Measurements from ENCODE around the gene FGD3.

FGD3 gene

DNA sequence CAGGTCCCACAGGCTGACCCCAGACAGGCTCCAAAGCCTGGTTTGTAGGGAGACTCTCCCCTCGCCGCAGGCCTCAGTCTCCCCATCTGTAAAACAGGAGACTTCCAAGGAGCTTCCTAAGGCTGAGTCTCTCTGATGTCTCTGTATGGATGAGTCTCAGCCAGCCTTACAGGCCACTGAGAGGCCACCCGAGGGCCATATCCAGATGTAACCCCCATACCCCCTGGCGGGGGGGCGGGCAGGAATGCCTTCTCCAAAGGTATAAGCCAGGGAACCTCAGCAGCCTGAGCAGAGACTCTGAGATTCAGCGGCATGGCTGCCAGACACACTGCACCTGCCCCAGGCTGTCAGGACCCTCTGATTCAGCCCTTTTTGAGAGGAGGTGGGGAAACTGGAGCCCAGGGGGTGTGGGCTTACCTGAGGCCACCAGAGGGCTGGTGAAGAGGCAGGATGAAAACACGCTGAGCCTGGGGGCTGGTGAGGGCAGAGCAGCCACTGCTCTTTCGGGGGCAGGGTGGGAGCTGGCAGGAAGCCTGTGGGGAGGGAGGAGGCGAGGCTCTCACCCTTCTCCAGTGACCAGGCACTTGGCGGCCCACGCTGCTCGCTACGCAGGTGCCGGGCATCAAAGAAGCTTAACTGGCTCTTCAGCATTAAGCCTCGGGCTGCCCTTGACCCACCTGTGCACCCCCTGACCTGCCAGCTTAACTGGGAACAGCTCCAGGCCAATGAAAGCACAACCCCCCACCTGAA lies 105.6 kb downstream of the FGD3 start:
- no peak for DNase-seq (ENCODE audit: low read depth)

- no peak for DNase-seq (ENCODE audit: low read depth)
These were observed 106.5 kb downstream of the FGD3 start for GRCh38 chr9:93053781-93054331.

DNA sequence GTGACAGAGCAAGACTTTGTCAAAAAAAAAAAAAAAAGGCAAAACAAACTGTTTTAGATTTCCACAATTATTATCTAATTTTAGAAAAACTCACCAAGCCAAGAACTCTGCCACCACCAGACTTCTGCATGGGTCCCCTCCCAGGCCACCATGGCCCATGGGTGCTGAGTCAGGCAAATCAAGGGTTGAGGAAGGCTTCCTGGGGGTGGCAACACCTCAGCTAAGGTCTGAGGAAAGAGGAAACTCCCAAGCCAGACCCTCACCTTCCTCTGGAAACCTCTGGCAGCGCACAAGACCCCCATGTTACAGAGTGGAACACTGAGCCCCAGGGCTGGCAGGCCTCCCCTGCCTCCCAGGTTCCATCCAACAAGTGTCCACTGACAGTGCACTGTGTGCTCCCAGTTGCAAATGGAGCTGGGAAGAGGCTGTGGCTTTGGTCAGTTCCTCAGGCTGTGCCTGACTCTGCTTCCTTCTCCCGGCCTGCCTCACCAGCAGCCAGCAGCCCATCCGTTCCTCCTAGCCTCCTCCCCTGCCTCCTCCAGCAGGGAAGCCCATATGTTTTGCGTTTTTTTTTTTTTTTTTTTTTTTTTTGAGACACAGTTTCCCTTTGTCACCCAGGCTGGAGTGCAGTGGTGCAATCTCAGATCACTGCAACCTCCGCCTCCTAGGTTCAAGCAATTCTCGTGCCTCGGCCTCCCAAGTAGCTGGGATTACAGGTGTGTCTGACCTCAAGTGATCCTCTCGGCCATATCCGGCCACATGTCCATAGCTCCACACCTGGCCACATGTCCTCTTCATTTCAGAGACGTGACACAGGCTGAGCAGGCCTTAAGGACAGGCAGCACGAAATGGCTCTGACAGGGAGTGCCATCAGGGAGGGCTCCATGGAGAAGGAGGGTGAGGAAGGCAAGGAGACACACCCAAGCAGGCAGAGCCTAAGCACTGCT lies 107.7 kb downstream of the FGD3 start:
- DNase-seq (ENCODE audit: low read depth), result no peak

DNA sequence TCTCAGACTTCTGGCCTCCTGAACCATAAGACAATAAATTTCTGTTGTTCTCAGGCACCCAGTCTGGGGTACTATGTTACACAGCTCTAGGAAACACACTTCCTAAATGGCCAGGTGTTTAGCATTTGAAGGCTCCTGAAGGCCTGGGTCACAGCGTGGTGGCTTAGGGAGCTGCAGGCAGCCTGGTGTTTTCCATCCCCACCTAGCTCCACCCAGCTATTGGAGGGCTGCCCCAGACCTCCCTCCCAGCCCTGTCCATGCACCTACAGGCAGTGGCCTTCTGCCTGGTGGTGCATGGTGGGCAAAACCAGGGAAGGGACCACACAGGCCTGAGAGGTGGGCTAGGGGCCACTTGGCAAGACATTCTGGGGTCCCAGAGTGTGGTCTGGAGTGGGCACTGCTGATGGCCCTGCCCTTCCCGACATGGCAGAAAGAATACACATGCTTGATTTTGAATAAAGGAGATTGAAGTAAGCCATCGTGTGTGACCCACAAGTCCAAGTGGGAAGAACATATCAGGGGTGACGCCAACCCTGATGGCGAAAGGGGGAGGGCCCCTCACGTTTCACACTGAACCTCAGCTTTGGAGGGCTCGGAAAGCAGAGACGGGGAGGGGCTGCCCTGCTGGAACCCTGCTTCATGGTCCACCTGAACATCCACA lies 109.8 kb downstream of the FGD3 start:
- no peak for DNase-seq (ENCODE audit: low read depth)

- DNase-seq (ENCODE audit: low read depth), result no peak
These were observed 110.5 kb downstream of the FGD3 start for GRCh38 chr9:93057703-93058354.

DNA sequence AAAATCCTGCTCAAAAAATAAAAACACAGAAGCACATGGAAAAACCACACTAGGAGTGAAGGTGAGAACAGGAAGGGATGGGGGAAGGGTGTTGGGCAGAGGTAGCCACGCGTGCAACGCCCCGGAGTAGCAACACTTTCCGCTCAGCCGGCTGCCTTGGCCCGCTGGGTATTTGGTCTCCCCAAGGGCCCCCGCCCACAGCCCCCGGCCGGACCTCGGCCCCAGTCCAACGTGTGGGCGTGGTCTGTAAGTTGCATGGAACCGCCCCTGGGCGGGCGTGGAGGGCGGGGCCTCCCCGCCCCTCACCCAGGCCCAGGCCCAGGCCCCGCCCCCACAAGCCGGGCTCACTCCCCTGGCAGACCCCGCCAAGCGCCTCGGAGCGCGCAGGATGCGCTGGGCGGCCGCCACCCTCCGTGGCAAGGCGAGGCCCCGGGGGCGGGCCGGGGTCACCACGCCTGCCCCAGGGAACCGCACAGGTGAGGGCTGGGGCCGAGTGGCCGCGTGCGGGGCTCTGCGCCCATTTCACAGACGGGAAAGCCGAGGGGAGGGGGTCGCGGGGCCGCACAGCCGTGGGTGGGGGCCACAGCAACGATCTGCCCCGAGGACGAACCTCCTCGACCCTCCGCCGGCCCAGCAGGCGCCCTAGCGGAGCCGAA lies 111.2 kb downstream of the FGD3 start, which contains the start of gene SUSD3:
Gene SUSD3 (plus strand): TSS at position 347 of the 656 bp plus-strand sequence. CDS start 42 bp downstream, at position 389.
- peak; percentile 60 for DNase-seq (ENCODE audit: low read depth)

GRCh38 chr9:93059011-93059714 lies 111.8 kb downstream of the FGD3 start:
- peak; percentile 44 for DNase-seq (ENCODE audit: low read depth)

GRCh38 chr9:93059715-93060578 lies 112.6 kb downstream of the FGD3 start:
- DNase-seq (ENCODE audit: low read depth), result no peak

GRCh38 chr9:93060746-93061259 lies 113.5 kb downstream of the FGD3 start:
- no peak for DNase-seq (ENCODE audit: low read depth)

- no peak for DNase-seq (ENCODE audit: low read depth)
These were observed 114.0 kb downstream of the FGD3 start for GRCh38 chr9:93061260-93061751.

- DNase-seq (ENCODE audit: low read depth), result no peak
These were observed 114.8 kb downstream of the FGD3 start for GRCh38 chr9:93061791-93062763.

GRCh38 chr9:93064392-93065134 lies 117.2 kb downstream of the FGD3 start:
- DNase-seq (ENCODE audit: low read depth), result peak; percentile 56

DNA sequence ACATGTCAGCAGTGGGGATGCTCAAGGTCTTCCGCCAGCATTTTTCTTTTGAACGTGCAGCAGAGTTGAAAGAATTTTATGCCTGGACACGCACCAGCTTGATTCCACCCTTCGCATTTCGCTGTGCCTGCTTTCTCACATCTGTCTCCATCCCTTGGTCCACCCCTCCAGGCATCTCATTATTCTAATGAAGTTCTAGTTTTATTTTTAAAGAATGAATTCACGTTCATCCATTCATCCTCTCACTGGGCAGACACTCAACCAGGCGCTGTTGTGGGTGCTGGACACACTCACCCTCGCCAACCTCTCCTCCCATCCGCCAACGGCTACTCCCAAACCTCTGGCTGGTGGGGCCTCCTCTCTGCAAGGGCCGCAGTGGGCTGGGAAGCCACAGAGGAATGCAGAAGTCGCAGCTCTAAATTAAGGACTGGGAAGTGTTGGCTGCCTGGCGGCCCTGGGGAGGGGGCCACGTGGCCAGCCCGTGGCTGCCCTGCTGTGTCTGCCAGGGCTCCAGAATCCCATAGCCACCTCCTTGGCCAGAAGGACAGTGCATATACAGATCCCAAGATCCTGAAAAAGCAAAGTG lies 117.9 kb downstream of the FGD3 start:
- no peak for DNase-seq (ENCODE audit: low read depth)

GRCh38 chr9:93066978-93067603 lies 119.8 kb downstream of the FGD3 start:
- DNase-seq (ENCODE audit: low read depth), result no peak

- no peak for DNase-seq (ENCODE audit: low read depth)
These were observed 121.6 kb downstream of the FGD3 start for GRCh38 chr9:93068956-93069355.

DNA sequence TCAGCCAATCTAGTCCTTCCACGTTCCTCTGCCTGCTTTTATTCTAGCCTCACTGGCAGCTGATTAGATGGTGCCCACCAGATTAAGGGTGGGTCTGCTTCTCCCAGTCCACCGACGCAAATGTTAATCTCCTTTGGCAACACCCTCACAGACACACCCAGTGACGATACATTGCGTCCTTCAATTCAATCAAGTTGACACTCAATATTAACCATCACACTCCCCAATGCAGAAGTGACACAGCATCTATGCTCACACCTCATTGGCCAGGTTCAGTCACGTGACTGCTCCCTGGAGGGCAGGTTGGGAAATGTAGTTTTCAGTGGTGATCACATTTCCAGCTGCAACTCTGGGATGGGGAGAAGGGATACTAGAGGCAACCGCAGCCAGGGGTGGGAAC lies 124.1 kb downstream of the FGD3 start:
- no peak for DNase-seq (ENCODE audit: low read depth)

Measured in CMK (cell line).